GM23338 (cell line): ENCODE data around the gene VAX1.

ENCODE experiments used
- CREB1 ChIP-seq: fragments of 250-450 bp; sonication (Bioruptor Pico); IDR thresholded peaks from 2 replicates; pipeline ENCODE4 v1.5.0; 2020; ENCODE audit warnings: low read depth, mild to moderate bottlenecking, moderate library complexity
- CTCF ChIP-seq, 2 experiments: fragments of 200-600 bp in 1 of 2; sonication (generic) in 1 of 2; conservative IDR thresholded peaks; 2 replicates each; pipeline versions ENCODE4 v1.5.1 to v1.6.1; 2016 to 2017; ENCODE audit warnings: antibody characterized with exemption in 2 of 2, low read depth in 2 of 2, mild to moderate bottlenecking in 2 of 2, moderate library complexity in 1 of 2
- POLR2AphosphoS5 ChIP-seq: IDR thresholded peaks from 2 replicates; pipeline ENCODE4 v1.6.1; 2016; ENCODE audit warnings: antibody characterized with exemption, low read depth

- TF ChIP-seq CTCF (conservative IDR thresholded peaks at IDR 0.05; ENCODE audit: low read depth in 2 of 2) (no peak), CREB1 (CRISPR knock-in tag) (no peak), POLR2AphosphoS5 (no peak)
These were observed 6.9 kb upstream of the VAX1 start for GRCh38 chr10:117145019-117145418.
